ENCODE results near the gene EPHA2.

GRCh38 chr1:16196874-16197273 is 41.0 kb upstream of the EPHA2 start:
- TF ChIP-seq POLR2AphosphoS5 (IDR thresholded peaks at IDR 0.05; ENCODE audit: borderline replicate concordance, low read depth, low read length), result no peak
- no peak for TF ChIP-seq EZH2 (IDR thresholded peaks at IDR 0.05)
